ENCODE data around the gene TTLL4.

TTLL4 gene

GRCh38 chr2:218783688-218784087 lies 73.1 kb downstream of the TTLL4 start:
- DNase-seq (ENCODE audit: insufficient read length, low spot score) (no peak), FAIRE-seq (no peak)
- no peak for TF ChIP-seq CTCF (IDR thresholded peaks at IDR 0.05; ENCODE audit: insufficient read depth, missing control alignments)

GRCh38 chr2:218785103-218785502 lies 74.5 kb downstream of the TTLL4 start:
- TF ChIP-seq CTCF (IDR thresholded peaks at IDR 0.05; ENCODE audit: insufficient read depth, missing control alignments): no peak
- DNase-seq (ENCODE audit: insufficient read length, low spot score) (no peak), FAIRE-seq (no peak)

DNA sequence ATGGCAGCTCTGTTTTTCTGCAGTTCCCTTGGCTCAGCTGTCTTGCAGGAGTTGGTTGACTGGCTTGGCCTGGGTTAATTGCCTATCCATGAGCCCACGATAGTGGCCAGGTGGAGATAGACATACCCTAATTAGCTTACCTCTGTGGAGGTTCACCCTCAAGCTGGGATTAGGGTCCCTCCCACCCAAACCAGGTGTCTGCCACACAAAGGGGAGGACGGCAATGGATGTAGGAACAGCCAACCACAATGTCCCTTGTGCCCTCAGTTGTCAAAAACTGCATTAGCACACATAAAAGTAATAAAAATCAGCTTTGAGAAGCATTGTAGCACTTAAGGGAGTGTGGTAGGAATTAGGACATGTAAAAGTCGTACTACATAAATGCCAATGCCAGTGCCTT lies 75.5 kb downstream of the TTLL4 start:
- no peak for TF ChIP-seq CTCF (IDR thresholded peaks at IDR 0.05; ENCODE audit: insufficient read depth, missing control alignments)
- no peak for DNase-seq (ENCODE audit: insufficient read length, low spot score)
- FAIRE-seq: no peak

- TF ChIP-seq CTCF (IDR thresholded peaks at IDR 0.05; ENCODE audit: insufficient read depth, missing control alignments): no peak
- FAIRE-seq (no peak), DNase-seq (ENCODE audit: insufficient read length, low spot score) (no peak)
Observed at GRCh38 chr2:218788529-218789255, 78.1 kb downstream of the TTLL4 start.

GRCh38 chr2:218792433-218792832 lies 81.8 kb downstream of the TTLL4 start:
- TF ChIP-seq CTCF (IDR thresholded peaks at IDR 0.05; ENCODE audit: insufficient read depth, missing control alignments): no peak
- no peak for DNase-seq (ENCODE audit: insufficient read length, low spot score)
- no peak for FAIRE-seq

- DNase-seq (ENCODE audit: insufficient read length, low spot score): no peak
- FAIRE-seq: no peak
- TF ChIP-seq CTCF (IDR thresholded peaks at IDR 0.05; ENCODE audit: insufficient read depth, missing control alignments): no peak
Observed at GRCh38 chr2:218796691-218797090, 86.1 kb downstream of the TTLL4 start.

- TF ChIP-seq CTCF (IDR thresholded peaks at IDR 0.05; ENCODE audit: insufficient read depth, missing control alignments): no peak
- no peak for DNase-seq (ENCODE audit: insufficient read length, low spot score)
- no peak for FAIRE-seq
Observed at GRCh38 chr2:218798767-218799504, 88.3 kb downstream of the TTLL4 start.

All from D721Med (cell line).